Lower leg skin (tissue), 3 donors: ENCODE measurements around the gene KCNH3.

Source experiments
- POLR2A ChIP-seq, 2 donors: fragments of 450-650 bp; IDR thresholded peaks; one replicate each; pipeline ENCODE4 v1.6.1; 2016 to 2017; ENCODE audit warnings: antibody characterized with exemption in 2 of 2, mild to moderate bottlenecking in 1 of 2, moderate library complexity in 1 of 2
- TF ChIP-seq, protein P1 (sequence below), 3 donors: fragments of 450-650 bp; IDR thresholded peaks; one replicate each; pipeline ENCODE4 v1.5.1; 2016; ENCODE audit warnings: antibody characterized with exemption in 3 of 3, mild to moderate bottlenecking in 3 of 3, moderate library complexity in 2 of 3

- TF ChIP-seq, protein P1, sequence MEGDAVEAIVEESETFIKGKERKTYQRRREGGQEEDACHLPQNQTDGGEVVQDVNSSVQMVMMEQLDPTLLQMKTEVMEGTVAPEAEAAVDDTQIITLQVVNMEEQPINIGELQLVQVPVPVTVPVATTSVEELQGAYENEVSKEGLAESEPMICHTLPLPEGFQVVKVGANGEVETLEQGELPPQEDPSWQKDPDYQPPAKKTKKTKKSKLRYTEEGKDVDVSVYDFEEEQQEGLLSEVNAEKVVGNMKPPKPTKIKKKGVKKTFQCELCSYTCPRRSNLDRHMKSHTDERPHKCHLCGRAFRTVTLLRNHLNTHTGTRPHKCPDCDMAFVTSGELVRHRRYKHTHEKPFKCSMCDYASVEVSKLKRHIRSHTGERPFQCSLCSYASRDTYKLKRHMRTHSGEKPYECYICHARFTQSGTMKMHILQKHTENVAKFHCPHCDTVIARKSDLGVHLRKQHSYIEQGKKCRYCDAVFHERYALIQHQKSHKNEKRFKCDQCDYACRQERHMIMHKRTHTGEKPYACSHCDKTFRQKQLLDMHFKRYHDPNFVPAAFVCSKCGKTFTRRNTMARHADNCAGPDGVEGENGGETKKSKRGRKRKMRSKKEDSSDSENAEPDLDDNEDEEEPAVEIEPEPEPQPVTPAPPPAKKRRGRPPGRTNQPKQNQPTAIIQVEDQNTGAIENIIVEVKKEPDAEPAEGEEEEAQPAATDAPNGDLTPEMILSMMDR (IDR thresholded peaks at IDR 0.05) = no peak
- no peak for TF ChIP-seq POLR2A (IDR thresholded peaks at IDR 0.05)
These were observed 9.6 kb downstream of the KCNH3 start for GRCh38 chr12:49548481-49548821.
